Activated CD4-positive, alpha-beta T cell treated with anti-CD3 and anti-CD28 coated beads for 1 hour (primary cell): Measurements from ENCODE around the gene KCNC1.

Experiments used
- DNase-seq: peaks from one replicate; pipeline ENCODE4 v3.0.0-alpha.2; 2020

Gene KCNC1

DNA sequence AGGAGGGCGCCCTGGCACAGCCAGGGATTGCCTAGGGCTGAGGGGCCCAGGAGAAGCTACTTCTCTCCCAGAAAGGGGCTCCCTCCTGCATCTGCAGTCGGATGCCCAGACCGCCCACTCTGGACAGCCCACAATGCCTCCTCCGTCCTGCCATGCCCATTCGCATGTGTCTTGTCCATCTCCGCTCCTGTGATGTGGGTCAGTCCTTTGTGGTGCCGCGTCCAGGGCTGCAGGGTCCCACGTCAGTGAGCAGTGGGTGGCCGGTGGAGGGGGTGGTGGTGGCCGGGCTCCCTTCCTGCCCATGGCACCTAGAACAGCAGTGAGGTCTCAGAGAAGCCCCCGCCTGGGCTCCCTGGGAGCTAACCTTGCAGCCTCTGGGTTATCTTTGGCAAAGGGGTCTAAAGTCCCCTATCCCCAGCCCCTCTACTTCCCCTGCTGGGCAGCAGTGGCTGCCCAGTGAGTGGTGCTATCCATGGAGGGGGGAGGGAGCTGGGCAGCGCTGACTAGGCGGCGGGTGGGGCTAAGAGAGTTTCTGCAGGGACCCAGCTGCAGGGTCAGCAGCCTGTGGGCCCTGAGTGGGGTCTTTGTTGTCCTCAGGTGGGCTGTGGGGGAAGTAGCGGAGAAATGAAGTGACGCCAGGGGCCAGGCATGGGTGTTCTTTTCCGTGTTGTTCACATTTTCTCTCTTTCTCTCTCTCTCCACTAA is 41.1 kb downstream of the KCNC1 start:
- no peak for DNase-seq

DNA sequence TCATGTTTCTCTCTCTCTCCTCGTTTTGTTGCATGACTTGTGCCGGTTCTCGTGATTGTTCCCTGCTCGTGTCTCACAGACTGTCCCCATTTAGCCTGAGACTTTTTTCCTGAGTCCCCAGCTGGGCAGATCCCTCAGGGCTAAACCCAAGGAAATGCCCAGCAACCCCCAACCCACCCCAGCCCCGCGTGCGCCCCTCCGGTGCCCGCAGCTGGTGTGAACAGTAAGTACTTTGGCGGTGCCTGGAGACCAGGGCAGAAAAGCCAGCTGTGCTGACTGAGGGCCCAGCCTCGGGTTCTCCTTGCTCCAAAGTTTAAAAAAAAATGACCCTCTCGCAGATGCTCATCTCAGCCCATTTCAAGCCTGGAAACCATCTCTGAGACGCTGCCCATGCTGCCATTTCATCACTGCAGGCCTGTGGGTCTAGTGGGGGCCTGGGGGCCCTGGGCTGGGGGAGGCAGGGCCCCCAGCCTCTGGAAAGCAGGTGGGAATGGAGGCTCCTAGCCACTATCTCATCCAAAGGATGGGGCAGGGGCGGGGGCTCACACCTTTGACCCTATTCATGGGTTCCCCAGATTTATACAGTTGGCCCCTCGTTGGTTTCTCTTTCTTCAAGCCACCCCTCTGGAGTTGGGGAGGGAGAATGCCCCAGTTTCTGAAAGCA is 41.8 kb downstream of the KCNC1 start:
- DNase-seq: no peak

DNA sequence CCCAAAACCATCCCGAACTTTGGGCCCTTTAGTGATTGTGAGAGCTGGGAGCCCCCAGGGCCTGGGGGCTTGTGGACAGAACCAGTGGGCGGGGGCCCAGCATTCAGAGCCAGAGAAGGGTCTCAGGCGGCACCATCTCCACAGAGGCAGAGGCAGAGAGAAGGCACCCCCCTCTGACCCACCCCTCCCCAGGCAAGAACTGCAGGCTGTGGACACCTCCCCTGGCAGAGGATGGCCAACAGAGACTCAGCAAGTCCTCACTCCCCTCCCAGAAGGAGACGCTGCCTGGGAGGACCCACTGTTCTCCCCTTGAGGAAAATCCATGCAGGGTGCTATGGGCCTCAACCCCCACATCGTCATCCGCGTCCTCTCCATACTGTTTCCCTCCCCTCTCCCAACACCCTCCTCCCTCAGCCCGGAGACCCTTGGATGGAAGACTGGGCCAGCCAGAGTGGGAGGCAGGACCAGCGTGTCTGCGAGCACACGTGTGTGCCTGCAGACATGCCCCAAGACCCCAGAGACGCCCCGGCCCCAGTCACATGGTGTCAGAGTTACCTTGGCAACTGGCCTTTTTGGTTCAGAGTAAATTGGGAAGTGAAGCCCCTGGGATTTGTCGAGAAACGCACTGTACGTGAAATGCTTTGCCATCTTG is 42.6 kb downstream of the KCNC1 start:
- DNase-seq: no peak

DNA sequence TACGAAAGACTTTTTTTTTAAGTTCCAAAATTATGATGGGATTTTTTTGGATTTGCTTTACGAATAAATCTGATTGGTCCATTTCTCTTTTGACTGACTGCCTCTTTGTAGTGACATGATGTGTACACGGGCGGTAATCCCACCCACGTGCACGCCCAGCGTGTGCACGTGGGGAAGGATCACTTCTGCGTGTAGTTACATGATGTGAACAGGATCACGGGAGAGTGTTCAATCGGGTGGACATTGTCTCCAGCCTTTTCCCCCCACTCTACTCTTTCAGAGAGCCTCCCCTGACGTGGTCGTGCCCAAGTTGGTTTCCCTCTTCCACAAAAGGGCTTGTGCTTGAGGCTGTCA is 43.1 kb downstream of the KCNC1 start:
- DNase-seq: no peak

DNA sequence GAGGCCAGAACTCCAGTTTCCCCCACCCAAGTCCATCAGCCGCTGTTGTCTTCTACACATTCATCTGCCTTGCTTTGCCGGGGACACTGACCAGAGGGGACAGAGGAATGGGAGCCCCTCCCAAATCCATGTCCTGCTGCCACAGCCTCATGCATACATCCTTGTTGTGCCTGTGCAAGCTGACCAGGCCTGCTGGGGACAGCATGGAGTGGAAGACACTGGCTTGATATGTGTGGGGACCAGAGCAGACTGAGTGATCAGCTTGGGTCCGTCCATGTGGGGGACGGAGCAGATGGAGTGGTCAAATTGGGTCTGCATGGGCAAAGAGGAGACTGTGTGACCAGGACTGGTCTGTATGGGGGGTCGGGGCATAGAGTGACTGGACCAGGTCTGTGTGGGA is 43.8 kb downstream of the KCNC1 start:
- DNase-seq: no peak

DNA sequence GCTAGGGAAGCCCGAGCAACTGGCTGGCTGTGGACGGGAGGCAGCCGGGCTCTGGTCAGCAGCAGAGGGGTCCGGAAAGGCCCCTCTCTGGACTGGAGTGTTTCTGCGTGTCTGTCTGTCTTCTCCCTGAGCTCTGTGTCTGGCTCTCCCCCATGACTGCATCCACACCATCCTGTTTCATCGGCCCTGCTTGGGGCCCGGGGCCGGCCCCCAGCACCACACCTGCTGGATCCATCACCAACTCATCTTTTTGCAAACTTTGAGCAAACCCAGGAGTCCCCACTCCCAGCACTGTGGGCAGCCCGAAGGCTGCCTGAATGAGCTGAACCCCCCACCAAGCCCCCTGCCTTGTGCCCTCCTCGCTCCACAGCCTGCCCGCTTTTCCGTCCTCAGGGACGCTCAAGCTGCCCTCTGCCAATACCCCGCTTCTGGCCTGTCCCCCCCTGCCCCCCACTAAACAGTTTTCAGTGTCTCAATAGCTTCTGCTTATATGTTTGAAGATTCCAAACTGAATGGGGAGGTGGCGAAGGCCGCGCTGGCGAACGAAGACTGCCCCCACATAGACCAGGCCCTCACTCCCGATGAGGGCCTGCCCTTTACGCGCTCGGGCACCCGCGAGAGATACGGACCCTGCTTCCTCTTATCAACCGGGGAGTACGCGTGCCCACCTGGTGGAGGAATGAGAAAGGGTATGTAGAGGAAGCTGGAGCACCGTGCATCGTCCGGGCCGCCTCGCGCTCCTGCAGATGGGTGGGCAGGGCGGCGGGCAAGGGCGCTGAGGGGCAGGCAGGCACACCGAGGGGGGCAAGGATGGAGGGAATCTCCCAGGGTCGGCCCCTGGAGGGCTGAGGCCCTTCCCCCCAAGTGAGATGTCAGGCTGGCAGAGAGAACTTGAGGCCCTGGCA is 44.6 kb downstream of the KCNC1 start:
- no peak for DNase-seq

DNA sequence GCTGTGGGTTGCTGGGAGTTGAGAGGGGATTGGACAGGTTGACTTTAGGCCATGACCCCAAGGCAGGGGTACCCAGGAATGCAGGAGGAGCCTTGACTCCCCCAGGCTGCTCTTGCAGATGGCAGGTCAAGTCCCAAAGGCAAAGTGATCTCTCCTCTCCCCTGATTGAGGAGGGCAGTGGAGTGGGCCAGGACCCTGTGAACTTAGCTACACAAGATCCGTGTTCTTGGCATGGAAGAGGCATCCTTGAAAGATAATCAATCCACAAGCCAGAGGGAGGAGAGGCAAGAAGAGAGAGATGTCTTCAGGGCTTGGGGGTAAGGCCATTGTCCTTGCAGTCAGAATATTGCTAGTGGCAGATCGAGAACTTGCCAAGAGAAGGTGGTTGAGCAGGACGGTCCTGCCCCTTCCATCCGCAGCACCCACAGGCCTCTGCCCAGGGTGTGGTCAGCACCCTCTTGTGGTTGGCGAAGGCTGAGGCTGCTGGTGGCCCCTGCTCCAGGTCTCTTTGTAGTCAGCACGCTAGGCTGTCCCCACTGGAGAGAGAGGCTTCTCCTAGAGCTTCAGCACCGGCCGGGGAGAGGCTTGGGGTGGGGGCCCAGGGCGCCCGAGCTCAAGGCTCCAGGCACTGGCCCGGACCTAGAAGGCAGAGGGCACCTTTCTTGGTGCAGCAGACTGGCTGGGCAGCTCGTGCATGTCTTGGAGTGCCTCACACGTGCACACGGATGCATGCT is 45.4 kb downstream of the KCNC1 start:
- no peak for DNase-seq

DNA sequence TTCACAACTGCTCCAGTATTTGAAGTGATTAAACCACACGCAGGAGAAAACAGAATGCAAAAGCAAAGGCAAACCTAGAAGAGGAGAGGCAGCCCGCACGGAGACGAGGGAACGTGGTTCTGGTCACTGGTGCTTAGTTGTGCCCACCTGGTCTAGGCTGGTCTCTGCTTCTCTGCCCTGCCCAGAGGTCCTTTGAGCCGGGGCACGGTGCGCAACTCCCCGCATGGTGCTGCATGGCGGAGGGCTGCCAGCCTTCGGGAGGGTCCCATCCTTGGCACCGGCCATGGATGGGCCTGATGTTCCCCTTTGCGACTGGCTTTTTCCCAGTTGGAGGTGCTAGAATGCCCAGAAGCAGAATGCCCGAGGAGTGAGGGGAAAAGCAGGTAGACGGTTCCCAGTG is 46.1 kb downstream of the KCNC1 start:
- no peak for DNase-seq

DNA sequence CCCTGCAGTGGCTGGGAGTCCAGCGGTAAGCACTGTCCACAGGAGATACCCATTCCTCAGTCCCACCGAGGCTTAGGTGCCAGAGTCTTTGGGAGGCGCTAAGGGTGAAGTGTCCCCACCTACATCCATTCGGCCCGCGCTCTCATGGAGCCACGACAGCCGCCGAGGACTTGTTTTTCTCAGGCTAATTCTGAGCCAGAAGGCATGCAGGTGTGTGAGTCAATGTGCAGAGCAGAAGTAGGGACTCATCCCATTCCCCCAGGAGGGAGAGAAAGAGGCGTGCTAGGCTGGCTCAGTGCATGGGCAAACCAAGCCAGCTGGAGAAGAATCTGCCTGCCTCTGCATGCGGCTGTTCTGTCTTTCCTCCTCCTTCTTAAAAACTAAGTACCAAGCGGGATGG is 46.6 kb downstream of the KCNC1 start:
- no peak for DNase-seq

DNA sequence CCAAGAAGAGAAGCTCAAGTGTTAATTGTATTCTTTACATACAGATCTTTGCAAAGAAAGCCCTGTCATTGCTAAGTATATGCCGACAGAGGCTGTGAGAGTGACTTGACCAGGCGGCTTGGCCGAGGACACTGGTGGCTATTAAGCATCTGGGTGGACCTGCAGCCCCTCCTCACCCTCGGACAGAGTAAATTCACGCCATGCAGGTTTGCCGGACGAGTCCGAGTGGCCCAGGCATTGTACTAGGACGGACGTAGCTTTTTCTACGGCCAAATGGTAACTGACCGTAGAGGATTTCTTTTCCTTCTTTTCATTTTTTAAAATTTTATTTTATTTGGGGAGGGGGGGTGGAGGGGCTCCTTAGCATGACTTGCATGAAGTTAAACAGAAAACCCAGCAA is 47.0 kb downstream of the KCNC1 start:
- no peak for DNase-seq

DNA sequence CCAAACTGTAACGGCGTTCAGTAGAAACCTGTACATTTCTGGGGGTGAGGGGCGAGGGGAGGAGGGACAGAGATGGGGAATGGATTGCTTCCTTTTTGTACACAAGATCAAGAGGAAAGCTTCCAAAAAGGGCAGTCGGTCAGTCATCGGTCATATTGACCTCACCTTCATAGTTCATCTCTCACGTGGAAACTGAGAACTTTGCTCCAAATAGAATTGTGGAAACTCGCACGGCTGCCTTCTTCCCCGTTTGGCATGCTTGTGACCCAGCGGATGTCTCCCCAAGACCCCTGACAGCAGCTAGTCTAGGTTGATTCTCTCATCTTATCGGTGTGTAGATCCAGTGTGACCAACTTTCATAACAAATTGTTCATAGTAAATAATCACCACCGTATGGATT is 47.6 kb downstream of the KCNC1 start:
- no peak for DNase-seq

DNA sequence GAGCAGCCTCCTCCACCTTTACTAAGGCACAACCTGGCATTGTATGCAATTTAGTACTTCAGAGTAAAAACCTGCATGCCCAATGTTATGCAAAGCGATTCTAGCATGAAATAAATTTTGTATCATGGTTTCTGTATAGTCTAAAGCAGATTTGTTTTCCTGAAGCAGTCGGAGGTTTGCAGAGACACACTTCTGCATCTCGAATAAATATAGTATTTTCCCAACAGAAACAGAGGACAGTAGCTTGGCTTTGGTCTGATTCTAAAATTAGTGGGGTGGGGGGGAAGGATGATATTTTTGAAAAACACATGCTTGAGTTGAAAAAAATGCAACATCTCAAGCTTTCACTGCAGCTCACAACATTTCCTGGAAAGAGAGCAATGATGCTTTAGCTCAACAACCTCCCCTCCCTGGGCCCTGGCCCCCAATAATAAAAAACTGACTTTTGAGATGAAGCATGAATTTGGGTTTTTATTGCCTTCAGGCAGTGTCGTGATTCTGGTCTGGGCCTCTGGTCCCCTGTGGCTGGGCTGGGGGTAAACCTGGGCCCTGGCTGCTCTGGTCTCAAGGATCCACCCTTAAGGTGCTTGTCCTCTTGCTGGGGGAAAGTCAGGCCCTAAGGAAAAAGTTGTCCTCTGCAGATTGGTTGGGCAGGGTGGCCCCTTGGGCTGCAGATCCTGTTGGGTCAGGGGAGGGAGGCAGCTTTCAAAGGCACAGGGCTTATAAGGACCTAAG is 48.2 kb downstream of the KCNC1 start:
- no peak for DNase-seq

DNA sequence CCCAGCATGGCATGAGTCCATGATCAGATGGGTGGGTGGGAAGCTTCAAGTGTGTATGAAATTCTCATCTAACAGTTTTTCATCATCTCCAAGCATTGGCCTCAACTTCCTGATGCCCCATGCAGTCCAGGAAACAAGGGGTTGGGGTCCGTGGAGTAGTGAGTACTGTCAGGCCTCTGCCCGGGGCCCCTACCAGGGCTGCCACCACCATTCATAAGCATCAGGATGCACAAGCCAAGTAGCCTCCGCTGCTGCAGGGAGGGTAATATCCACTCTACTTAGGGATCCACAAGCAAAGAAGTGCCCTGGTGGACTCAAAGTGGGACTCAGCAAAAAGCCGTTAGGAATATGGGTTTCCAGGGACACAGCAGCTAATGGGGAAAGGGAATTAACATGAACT is 49.3 kb downstream of the KCNC1 start:
- DNase-seq: no peak

DNA sequence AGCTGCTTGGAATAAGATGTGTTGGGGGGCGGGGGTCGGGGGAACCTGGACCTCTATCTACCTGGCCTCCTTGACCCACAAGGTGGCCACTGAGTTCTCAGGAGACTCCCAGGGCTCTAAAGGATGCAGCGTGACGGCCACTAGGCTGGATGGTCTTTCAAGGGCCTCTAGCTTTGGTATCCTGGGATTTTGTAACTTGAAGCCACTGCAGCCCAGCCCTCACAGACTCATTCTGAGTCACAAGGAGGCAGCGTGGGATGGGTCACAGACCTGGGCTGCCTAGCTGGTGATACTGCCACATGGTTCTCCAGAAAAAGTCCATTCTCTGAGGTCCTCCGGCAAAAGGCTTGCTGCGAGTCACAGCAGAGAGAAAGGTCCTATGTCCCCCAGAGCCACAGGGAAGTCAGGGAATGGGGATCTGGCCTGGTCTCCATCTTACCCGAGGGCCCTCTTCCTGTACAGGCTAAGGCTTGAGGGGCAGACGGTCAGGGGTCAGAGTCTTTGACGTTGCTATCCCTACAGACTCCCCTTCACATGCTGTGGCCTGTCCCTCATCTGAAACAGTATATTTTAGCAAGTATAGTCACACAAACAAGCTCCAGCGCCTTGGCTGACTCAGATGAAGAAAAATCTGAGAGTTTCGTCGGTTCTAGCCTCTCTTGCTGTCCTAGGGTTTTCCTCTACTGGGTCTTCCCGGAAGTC is 52.4 kb downstream of the KCNC1 start:
- DNase-seq: no peak

DNA sequence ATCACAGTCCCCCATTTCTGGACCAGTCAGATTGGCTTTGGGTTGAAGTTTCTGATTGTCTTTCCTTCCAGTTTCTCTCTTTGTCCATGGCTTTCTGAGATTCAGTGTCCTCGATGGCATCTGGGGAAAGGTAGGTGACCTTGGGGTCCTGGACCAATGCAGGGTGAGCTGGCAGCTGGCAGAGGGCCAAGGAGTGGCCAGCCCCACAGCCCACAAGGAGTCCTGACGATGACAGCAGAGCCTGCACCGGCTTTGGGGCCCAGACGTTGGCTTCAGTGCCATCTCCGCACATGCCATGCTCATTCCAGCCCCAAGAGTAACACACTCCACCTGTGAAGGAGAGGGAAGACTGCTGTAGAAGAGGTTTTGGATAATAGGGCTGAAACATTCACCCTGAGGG is 53.5 kb downstream of the KCNC1 start:
- no peak for DNase-seq

DNA sequence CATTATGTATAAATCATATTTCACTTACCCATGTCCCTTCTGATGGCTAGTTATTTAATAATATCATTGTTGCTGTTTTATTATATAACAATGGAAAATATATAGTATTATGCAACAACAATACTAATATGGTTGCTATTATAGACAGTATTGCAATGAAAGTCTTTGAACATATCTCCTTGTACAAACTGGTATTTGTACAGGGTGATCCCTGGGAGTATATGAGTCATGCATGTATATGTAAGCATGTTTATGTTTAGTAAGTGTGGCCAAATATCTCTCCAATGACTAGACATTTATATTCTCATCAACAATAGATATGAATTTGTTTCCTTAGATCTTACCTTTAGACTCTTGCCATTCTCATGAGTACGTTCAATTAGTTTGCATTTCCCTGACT is 55.9 kb downstream of the KCNC1 start:
- DNase-seq: no peak

DNA sequence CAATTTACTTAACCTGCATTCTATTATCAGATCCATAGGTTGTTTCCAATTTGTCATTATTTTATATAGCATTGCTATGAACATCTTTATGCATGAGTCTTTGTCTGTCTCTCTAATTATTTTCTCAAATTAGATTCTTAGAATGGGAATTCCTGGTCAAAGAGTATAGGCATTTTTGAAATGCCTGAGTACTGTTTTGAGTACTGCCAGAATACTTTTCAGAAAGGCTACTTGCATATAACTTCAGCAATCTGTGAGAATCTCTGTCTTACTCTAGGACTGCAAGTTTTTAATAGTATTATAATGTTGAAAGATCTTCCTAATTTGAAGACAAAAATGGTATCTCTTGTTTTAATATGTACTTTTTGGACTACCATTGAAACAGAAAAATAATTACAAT is 56.6 kb downstream of the KCNC1 start:
- no peak for DNase-seq

DNA sequence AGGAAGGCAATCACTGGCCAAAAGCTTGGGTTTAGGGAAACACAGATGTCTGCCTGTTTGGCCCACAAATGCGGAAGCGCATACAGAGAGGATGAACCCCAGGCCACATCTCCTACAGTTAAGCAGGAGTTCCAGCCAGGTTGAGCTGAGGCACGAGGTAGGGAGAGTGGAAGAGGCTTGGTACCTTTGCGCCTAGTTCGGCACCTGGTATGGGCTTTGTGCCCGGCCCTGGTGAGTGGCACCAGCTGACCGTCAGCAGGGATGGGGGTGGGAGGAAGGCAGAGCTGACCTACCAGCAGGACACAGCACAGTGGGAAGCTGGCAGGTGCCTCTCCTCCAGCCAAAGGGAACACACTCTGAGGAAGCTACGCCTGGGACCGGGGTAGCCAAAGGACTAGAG is 57.6 kb downstream of the KCNC1 start:
- no peak for DNase-seq

DNA sequence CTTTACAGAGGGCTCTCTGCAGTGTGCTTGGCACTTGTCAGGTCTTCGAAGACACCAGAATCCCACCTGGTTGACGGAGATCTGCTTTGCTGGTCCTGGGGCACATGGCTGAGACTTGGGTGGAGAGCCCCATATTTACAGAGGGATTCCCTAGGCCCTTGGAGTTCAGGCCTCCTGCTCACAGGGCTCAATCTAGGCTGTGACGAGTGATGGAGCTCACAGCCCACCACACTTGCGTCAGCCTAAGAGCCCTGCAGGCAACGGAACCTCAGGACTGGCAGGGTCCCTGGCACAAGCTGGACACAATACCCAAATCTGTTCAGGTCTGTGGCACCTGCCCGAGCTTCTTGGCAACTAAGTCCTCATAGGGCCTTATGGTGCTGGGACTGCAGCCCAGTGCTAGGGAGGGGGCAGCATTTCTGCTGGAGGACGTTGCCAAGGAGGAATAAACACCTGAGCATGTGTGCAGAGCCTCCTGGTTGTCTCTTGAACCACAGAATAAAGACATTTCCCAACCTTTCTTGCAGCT is 59.1 kb downstream of the KCNC1 start:
- no peak for DNase-seq

DNA sequence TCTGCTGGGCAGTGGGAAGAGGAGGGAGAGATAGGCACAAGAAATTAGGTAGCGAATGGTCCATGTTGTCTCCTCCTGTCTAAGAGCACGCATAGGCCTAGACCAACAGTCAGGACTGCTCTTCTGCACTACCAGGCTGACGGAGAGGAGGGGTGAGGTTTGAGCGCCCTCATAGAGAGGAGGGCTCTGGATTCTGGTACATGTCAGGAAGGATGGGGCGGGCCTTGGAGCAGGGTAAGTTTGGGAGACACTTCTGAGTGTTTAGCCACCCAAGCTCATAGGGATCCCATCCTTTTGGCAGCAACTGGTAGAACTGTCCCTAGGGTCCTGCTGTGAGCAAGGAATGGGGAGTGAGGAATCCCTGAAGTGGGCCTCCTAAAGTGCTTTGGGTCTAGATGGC is 60.4 kb downstream of the KCNC1 start:
- no peak for DNase-seq

DNA sequence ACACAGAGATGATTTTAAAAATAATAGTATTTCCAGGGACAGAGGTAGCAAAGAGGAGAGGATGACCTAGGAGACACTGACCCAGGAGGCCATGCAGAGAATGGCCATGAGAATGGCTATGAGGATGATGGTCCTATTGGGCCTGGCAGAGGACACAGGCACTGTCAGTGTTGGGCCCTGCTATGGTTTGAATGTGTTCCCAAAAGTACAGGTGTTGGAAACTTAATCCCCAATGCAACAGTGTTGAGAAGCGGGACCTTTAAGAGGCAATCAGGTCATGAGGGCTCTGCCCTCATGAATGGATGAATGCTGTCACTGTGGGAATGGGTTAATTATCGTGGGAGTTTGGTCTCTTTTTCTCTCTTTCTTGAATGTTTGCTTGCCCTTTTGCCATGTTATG is 61.6 kb downstream of the KCNC1 start:
- DNase-seq: no peak
